Type B pancreatic cell (in vitro differentiated cells): ENCODE data around the gene MMP2. TPM values are rescaled to one million over a fixed set of nuclear protein-coding genes. Genes with fewer than 3 reads are reported as not detected.

Source experiments
- DNase-seq: peaks from one replicate; pipeline ENCODE4 v3.0.0; 2021; ENCODE audit warnings: mixed read lengths; ENCODE audit not compliant: unreplicated experiment; ENCODE audit errors: extremely low spot score
- H3K27ac Mint-ChIP-seq: 2 replicates; pipeline ENCODE4 v1.8.0; 2021; ENCODE audit warnings: mild to moderate bottlenecking, mixed read lengths
- H3K27me3 Mint-ChIP-seq: 2 replicates; pipeline ENCODE4 v1.8.0; 2021; ENCODE audit warnings: mixed read lengths
- H3K36me3 Mint-ChIP-seq: 2 replicates; pipeline ENCODE4 v1.8.0; 2021; ENCODE audit warnings: mixed read lengths
- H3K4me1 Mint-ChIP-seq: one replicate; pipeline ENCODE4 v1.8.0; 2021; ENCODE audit warnings: mixed read lengths; ENCODE audit not compliant: unreplicated experiment
- H3K4me3 Mint-ChIP-seq: 2 replicates; pipeline ENCODE4 v1.8.0; 2021; ENCODE audit warnings: mild to moderate bottlenecking, mixed read lengths
- H3K9me3 Mint-ChIP-seq: 2 replicates; pipeline ENCODE4 v1.8.0; 2021; ENCODE audit warnings: mixed read lengths
- CTCF ChIP-seq: fragments of 200-600 bp; sonication (generic); conservative IDR thresholded peaks from 2 replicates; pipeline ENCODE4 v1.5.0; 2021; ENCODE audit warnings: antibody characterized with exemption, mild to moderate bottlenecking
- total RNA-seq: library from RNA; stranded (reverse); gene quantifications from 2 replicates; pipeline ENCODE4 v1.2.1, GENCODE V29; 2021; ENCODE audit warnings: low replicate concordance

Gene MMP2
- total RNA-seq, 1 donor from 2014 or later = 106 TPM

- Mint-ChIP-seq H3K4me3 (no peak overlapping the region), H3K4me1 (no peaks in the 10 kb centered on the region), H3K27me3 (peaks cover 28% of the 10 kb centered on the region), H3K9me3 (no peaks in the 10 kb centered on the region), H3K36me3 (no peaks in the 10 kb centered on the region), H3K27ac (no peak overlapping the region)
- TF ChIP-seq CTCF = no peak
- DNase-seq = no peak
These were observed 42.4 kb upstream of the MMP2 start for GRCh38 chr16:55436587-55436986.

GRCh38 chr16:55437625-55438024 lies 41.4 kb upstream of the MMP2 start:
- H3K4me3 Mint-ChIP-seq = no peak overlapping the region
- H3K9me3 Mint-ChIP-seq = no peaks in the 10 kb centered on the region
- no peak for TF ChIP-seq CTCF
- H3K27me3 Mint-ChIP-seq = peaks cover 21% of the 10 kb centered on the region
- no peaks in the 10 kb centered on the region for H3K36me3 Mint-ChIP-seq
- no peak for DNase-seq
- H3K4me1 Mint-ChIP-seq = no peaks in the 10 kb centered on the region
- no peak overlapping the region for H3K27ac Mint-ChIP-seq

- peaks cover 21% of the 10 kb centered on the region for H3K27me3 Mint-ChIP-seq
- no peaks in the 10 kb centered on the region for H3K9me3 Mint-ChIP-seq
- H3K4me1 Mint-ChIP-seq = peaks cover under 1% of the 10 kb centered on the region
- no peak for DNase-seq
- no peak for TF ChIP-seq CTCF
- no peaks in the 10 kb centered on the region for H3K36me3 Mint-ChIP-seq
- H3K4me3 Mint-ChIP-seq = no peak overlapping the region
- H3K27ac Mint-ChIP-seq = no peak overlapping the region
These were observed 40.7 kb upstream of the MMP2 start for GRCh38 chr16:55438281-55438680.

GRCh38 chr16:55439101-55439690 lies 39.8 kb upstream of the MMP2 start:
- H3K27me3 Mint-ChIP-seq = peaks cover 19% of the 10 kb centered on the region
- H3K27ac Mint-ChIP-seq = no peak overlapping the region

GRCh38 chr16:55443434-55444346 lies 35.3 kb upstream of the MMP2 start:
- no peak overlapping the region for H3K4me3 Mint-ChIP-seq
- TF ChIP-seq CTCF = no peak
- peak overlapping the region; percentile 6 for H3K27ac Mint-ChIP-seq
- no peaks in the 10 kb centered on the region for H3K36me3 Mint-ChIP-seq
- H3K4me1 Mint-ChIP-seq = peaks cover 11% of the 10 kb centered on the region
- DNase-seq = no peak
- no peaks in the 10 kb centered on the region for H3K9me3 Mint-ChIP-seq
- peaks cover 10% of the 10 kb centered on the region for H3K27me3 Mint-ChIP-seq

More at GRCh38 chr16:55439101-55439690, 39.8 kb upstream of the MMP2 start:
- Mint-ChIP-seq H3K9me3 (no peaks in the 10 kb centered on the region), H3K4me1 (peaks cover 7% of the 10 kb centered on the region), H3K36me3 (no peaks in the 10 kb centered on the region), H3K4me3 (no peak overlapping the region)
- no peak for DNase-seq
- no peak for TF ChIP-seq CTCF
